Ovary (tissue), 9 donors: ENCODE data around the gene C11orf68. TPM values are rescaled to one million over a fixed set of nuclear protein-coding genes. Genes with fewer than 3 reads are reported as not detected.

ENCODE experiments used
- DNase-seq, 5 donors: peaks; one replicate each; pipeline ENCODE4 v3.0.0-alpha.2; 2019 to 2020
- H3K27ac ChIP-seq, 2 donors: fragments of 200-600 bp; one replicate each; pipeline versions ENCODE4 v1.5.1 to v1.8.0; 2019 to 2022
- H3K27me3 ChIP-seq: fragments of 200-600 bp; one replicate; pipeline ENCODE4 v1.8.0; 2022
- H3K36me3 ChIP-seq: fragments of 200-600 bp; sonication (generic); one replicate; pipeline ENCODE4 v1.5.1; 2019
- H3K4me1 ChIP-seq: one replicate; pipeline ENCODE4 v1.8.1; 2013; ENCODE audit warnings: mild to moderate bottlenecking, moderate library complexity; ENCODE audit not compliant: insufficient read depth
- H3K4me3 ChIP-seq: fragments of 200-600 bp; sonication (generic); one replicate; pipeline ENCODE4 v1.5.1; 2017
- H3K9me3 ChIP-seq, 2 donors: fragments of 200-600 bp in 1 of 2; sonication (generic) in 1 of 2; one replicate each; pipeline versions ENCODE4 v1.5.1 to v1.8.1; 2013 to 2019; ENCODE audit warnings: mild to moderate bottlenecking in 1 of 2, moderate library complexity in 1 of 2
- EP300 ChIP-seq: sonication (generic); formaldehyde crosslinking; IDR thresholded peaks from one replicate; pipeline ENCODE4 v1.6.1; 2017; ENCODE audit warnings: antibody characterized with exemption
- POLR2A ChIP-seq: fragments of 450-650 bp; IDR thresholded peaks from one replicate; pipeline ENCODE4 v1.6.1; 2017; ENCODE audit warnings: antibody characterized with exemption, mild to moderate bottlenecking, moderate library complexity
- WGBS, 3 donors: extraction: QIAGEN DNeasy Blood & Tissue Kit in 1 of 3; methylation state at CpG; one replicate each; pipeline versions ENCODE4 v1.1.5 to v1.1.7; 2013 to 2017; 5-methylcytosine and 5-hydroxymethylcytosine counted together
- intact Hi-C, 4 donors: fragments of 100-400 bp; cut with DNase I; formaldehyde crosslinking; loops; one replicate each; pipeline versions ENCODE4 v1.11.0 to v1.15.1; 2022 to 2023
- polyA plus RNA-seq, 2 donors: library from polyadenylated mRNA; stranded (reverse); fragments of 200-250 nt in 1 of 2; fragments of 350-450 nt in 1 of 2; fragmentation: Illumina TruSeq in 1 of 2; extraction: RNeasy Lipid Tissue Mini Kit (QIAGEN cat#74804) in 1 of 2; gene quantifications; one replicate each; pipeline ENCODE4 v1.2.3, GENCODE V29; 2013 to 2014
- total RNA-seq, 7 donors: library from RNA; depleted of rRNA in 2 of 7; stranded (reverse); fragments of >200 nt in 2 of 7; fragmentation: NEBNext Ultra II Directional in 3 of 7; extraction: Animal tissue kit (Norgen Biotek cat#: 25700) in 3 of 7; gene quantifications; one replicate each; pipeline versions ENCODE4 v1.1.0 to v1.2.4, GENCODE V29; 2016 to 2023
- TF ChIP-seq, protein P1 (sequence below), 3 donors: fragments of 450-650 bp in 2 of 3; fragments of 200-600 bp in 1 of 3; IDR thresholded peaks; one replicate each; pipeline versions ENCODE4 v1.5.1 to v1.8.0; 2016 to 2022; ENCODE audit warnings: antibody characterized with exemption in 3 of 3, mild to moderate bottlenecking in 1 of 3
- donor health status: DM: no; HTN: no; CAD: no; lungs with moderate emphysema.
- donor health status: DM: no; HTN: no; CAD: no.
- donor health status: Bipolar disorder and iron deficiency.
- donor health status: DM: yes; HTN: yes; CAD: no.
- donor health status: DM: no; HTN: no; CAD: no.
- donor health status: DM: yes; HTN: yes; CAD: no.

The C11orf68 gene
- total and polyA plus RNA-seq, 9 donors, result 13.7 to 70.5 (median 38.4) TPM

DNA sequence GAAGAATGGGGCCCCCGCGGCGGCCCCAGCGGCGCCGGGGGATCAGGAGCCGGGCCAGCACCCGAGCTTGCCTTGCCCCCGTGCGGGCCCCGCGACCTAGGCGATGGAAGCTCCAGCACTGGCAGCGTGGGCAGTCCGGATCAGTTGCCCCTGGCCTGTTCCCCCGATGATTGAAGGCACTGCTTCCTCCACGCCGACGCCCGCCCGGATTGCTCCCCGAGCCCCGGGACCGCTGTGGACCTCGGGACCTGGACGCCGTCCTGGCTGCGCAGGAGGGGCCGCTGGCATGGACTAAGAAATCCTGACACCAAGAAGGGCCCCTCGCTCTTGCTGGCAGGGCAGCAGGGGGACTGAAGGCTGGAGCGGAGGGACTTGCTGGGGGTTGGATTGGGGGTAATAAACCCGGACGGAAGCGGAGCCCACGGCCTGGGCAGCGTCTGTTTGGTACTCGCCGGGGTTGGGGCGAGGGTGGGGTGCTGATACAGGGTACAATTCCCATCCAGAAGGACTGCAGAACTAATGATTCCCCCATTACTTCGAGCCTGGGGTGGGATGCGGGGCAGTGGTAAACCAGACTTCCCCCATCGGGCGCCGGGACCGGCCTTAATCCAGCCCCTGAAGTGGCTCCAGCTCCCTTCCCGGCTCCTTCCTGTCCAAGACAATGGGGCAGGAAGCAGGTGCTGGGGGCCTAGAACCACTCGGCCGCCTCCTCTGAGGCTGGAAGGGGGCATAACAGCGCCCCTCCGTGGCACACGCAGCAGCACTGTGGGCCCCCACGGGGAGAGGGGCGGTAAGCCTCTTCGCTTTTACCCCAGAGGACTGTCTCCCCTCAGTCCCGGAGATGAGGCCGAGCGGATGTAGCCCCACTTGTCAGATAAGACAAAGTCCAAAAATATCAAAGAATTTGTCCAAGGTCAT, 27.4 kb downstream of the C11orf68 start:
- intact Hi-C loops, result no loop called here

DNA sequence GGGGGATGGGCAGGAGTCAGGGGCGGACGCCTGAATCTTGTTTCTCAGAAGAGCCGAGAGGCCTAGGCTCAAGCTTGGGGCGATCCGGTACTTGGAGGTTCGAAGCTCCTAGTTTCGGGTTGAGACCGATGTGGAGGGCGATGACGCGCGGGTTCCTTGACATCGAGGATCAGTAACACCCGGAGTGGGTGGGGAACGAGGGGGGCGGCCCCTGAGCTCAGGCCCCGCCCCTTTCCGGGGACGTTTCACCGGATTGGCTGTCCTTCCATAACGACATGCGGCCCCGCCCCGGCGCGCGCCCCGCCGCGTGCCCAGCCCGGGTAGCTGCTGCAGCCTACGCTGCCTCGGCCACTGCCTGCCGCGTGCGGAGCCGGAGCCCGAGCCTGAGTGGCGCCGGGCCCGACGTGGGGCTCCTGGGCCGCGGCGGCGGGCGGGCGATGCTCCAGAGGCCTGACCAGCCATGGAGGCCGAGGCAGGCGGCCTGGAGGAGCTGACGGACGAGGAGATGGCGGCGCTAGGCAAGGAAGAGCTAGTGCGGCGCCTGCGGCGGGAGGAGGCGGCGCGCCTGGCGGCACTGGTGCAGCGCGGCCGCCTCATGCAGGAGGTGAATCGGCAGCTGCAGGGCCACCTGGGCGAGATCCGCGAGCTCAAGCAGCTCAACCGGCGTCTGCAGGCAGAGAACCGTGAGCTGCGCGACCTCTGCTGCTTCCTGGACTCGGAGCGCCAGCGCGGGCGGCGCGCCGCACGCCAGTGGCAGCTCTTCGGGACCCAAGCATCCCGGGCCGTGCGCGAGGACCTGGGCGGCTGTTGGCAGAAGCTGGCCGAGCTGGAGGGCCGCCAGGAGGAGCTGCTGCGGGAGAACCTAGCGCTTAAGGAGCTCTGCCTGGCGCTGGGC, 28.3 kb downstream of the C11orf68 start, which contains the start of gene CCDC85B:
Gene CCDC85B (plus strand): TSS at position 350 of the 895 bp plus-strand sequence. CDS start 111 bp downstream, at position 461.
- intact Hi-C loops, result no loop called here

More for the DNA sequence above, 27.4 kb downstream of the C11orf68 start:
- DNase-seq, result peak in 4 of 5 donors; percentile 55 to 69 (median 62)
- WGBS, 3 donors, result 1 to 4% (median 1%) methylated on average over 40 to 57 of the region's 57 CpGs
- peak overlapping the region; percentile 55 for H3K4me3 ChIP-seq
- TF ChIP-seq POLR2A (no peak), EP300 (no peak)
- TF ChIP-seq, protein P1, sequence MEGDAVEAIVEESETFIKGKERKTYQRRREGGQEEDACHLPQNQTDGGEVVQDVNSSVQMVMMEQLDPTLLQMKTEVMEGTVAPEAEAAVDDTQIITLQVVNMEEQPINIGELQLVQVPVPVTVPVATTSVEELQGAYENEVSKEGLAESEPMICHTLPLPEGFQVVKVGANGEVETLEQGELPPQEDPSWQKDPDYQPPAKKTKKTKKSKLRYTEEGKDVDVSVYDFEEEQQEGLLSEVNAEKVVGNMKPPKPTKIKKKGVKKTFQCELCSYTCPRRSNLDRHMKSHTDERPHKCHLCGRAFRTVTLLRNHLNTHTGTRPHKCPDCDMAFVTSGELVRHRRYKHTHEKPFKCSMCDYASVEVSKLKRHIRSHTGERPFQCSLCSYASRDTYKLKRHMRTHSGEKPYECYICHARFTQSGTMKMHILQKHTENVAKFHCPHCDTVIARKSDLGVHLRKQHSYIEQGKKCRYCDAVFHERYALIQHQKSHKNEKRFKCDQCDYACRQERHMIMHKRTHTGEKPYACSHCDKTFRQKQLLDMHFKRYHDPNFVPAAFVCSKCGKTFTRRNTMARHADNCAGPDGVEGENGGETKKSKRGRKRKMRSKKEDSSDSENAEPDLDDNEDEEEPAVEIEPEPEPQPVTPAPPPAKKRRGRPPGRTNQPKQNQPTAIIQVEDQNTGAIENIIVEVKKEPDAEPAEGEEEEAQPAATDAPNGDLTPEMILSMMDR (IDR thresholded peaks at IDR 0.05), result no peak
- H3K27me3 ChIP-seq, result no peaks in the 10 kb centered on the region
- no peaks in the 10 kb centered on the region for H3K36me3 ChIP-seq
- H3K4me1 ChIP-seq, result peaks cover 21% of the 10 kb centered on the region
- H3K9me3 ChIP-seq, result no peaks in the 10 kb centered on the region
- H3K27ac ChIP-seq, result peak overlapping the region; percentile 91 to 95

DNA sequence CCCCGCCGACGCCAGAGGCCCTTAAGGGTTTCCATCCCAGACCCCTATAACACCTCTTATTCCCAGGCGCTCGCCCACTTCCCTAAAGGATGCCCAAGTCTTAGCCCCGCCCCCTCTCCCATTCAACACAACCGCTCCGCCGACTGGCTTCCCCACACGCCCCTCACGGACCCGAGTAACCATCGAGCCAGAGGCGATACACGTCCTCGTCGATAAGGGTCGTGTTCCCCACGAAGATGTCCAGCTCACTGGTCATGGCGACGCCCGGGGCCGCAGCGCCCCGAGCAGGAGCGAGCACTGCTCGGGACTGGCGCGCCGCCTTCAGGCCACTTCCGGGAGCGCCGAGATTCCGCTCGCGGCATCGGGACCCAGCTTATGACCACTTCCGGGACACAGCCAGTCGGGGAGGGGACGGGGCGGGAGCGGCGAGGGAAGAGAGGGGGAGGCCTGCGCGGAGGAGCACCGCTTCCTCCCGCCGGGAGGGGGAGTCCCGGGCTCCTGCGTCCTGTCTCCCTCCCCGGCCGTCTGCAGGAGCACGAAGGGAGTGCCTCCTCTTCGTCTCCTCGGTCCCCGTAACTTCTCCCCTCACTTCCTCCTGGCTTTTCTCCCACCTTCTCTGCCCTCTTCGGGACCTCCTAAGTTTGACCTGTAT, 30.6 kb downstream of the C11orf68 start, which contains the start of gene FIBP:
Gene FIBP (minus strand): TSS at position 309 of the 652 bp plus-strand sequence. CDS start 53 bp downstream, at position 256.
- H3K9me3 ChIP-seq, result no peaks in the 10 kb centered on the region
- H3K36me3 ChIP-seq, result no peaks in the 10 kb centered on the region
- peak within 1 kb of the TSS; percentile 55 for H3K4me3 ChIP-seq
- no peaks in the 10 kb centered on the region for H3K27me3 ChIP-seq
- H3K4me1 ChIP-seq, result peaks cover 21% of the 10 kb centered on the region
- WGBS, 3 donors, result 1% methylated on average over 55 to 57 of the region's 57 CpGs
- intact Hi-C loops, result loop anchor here in 2 of 4 donors (2.0 to 10.0 kb wide), 4 partner anchors 31 to 1227 kb away; partner anchors contain the start of genes SART1 (in 2 of the 2), C11orf68 (in 1 of the 2), DRAP1 (in 1 of the 2) and KDM2A (in 1 of the 2)
- TF ChIP-seq POLR2A (peak; percentile 92), EP300 (no peak)
- TF ChIP-seq, protein P1 (IDR thresholded peaks at IDR 0.05), result peak; percentile 91 to 99 (median 98)
- DNase-seq, result peak; percentile 98
- H3K27ac ChIP-seq, result peak within 1 kb of the TSS; percentile 91 to 95

More for the DNA sequence above, 28.3 kb downstream of the C11orf68 start, which contains the start of gene CCDC85B:
- H3K4me3 ChIP-seq, result peak within 1 kb of the TSS; percentile 55
- H3K27me3 ChIP-seq, result no peaks in the 10 kb centered on the region
- WGBS, 3 donors, result 0% methylated on average over 67 to 94 of the region's 94 CpGs
- peaks cover 21% of the 10 kb centered on the region for H3K4me1 ChIP-seq
- H3K9me3 ChIP-seq, result no peaks in the 10 kb centered on the region
- H3K36me3 ChIP-seq, result no peaks in the 10 kb centered on the region
- peak; percentile 99 to 100 (median 99) for DNase-seq
- H3K27ac ChIP-seq, result peak within 1 kb of the TSS; percentile 91 to 95
- peak; percentile 96 for TF ChIP-seq POLR2A
- TF ChIP-seq, protein P1 (IDR thresholded peaks at IDR 0.05), result peak in 2 of 3 donors; percentile 40 to 61
- TF ChIP-seq EP300, result peak; percentile 15
